Keratinocyte (primary cell): ENCODE data around the gene HPS1. TPM values are rescaled to one million over a fixed set of nuclear protein-coding genes. Genes with fewer than 3 reads are reported as not detected.

Source experiments
- DNase-seq: peaks from one replicate; pipeline ENCODE4 v3.0.0-alpha.2; 2011; ENCODE audit warnings: low read depth, missing footprints, low spot score
- FAIRE-seq: peaks from 2 replicates; lab custom pipeline; 2011; peaks lifted over from hg19 to GRCh38; lab: Jason Lieb, UNC
- H2AFZ ChIP-seq: 2 replicates; pipeline ENCODE4 v1.6.0; 2012; ENCODE audit warnings: low read length, control low read depth, inconsistent platforms; ENCODE audit not compliant: control insufficient read depth
- H3K27ac ChIP-seq: 2 replicates; pipeline ENCODE4 v1.5.1; 2011; ENCODE audit warnings: low read length; ENCODE audit not compliant: control insufficient read depth, insufficient read depth
- H3K27me3 ChIP-seq: 3 replicates; pipeline ENCODE4 v1.6.0; 2011; ENCODE audit warnings: low read length; ENCODE audit not compliant: control insufficient read depth, insufficient read depth; ENCODE audit errors: extremely low read depth
- H3K36me3 ChIP-seq, 2 experiments: 2 replicates in 1 of 2; 3 replicates in 1 of 2; pipeline ENCODE4 v1.5.1; 2011; ENCODE audit warnings: low read length in 2 of 2, mild to moderate bottlenecking in 1 of 2; ENCODE audit not compliant: control insufficient read depth in 2 of 2, insufficient read depth in 2 of 2; ENCODE audit errors: extremely low read depth in 1 of 2
- H3K4me1 ChIP-seq: 3 replicates; pipeline ENCODE4 v1.5.1; 2011; ENCODE audit warnings: low read length; ENCODE audit not compliant: control insufficient read depth, insufficient read depth; ENCODE audit errors: extremely low read depth
- H3K4me2 ChIP-seq: 3 replicates; pipeline ENCODE4 v1.6.0; 2011; ENCODE audit warnings: low read depth, low read length; ENCODE audit not compliant: control insufficient read depth, insufficient read depth; ENCODE audit errors: extremely low read depth
- H3K4me3 ChIP-seq, 3 experiments: fragments of 200-600 bp in 1 of 3; sonication (generic) in 1 of 3; 2 replicates in 2 of 3; 3 replicates in 1 of 3; pipeline ENCODE4 v1.5.1; 2011 to 2016; ENCODE audit warnings: low read length in 3 of 3, mild to moderate bottlenecking in 3 of 3, control low read depth in 2 of 3, inconsistent platforms in 1 of 3, low read depth in 1 of 3, mixed read lengths in 1 of 3, mixed run types in 1 of 3, moderate library complexity in 1 of 3; ENCODE audit not compliant: control insufficient read depth in 2 of 3, insufficient read depth in 2 of 3; ENCODE audit errors: extremely low read depth in 1 of 3
- H3K79me2 ChIP-seq: 2 replicates; pipeline ENCODE4 v1.6.0; 2012; ENCODE audit warnings: low read length; ENCODE audit not compliant: control insufficient read depth, insufficient read depth
- H3K9ac ChIP-seq: 3 replicates; pipeline ENCODE4 v1.6.0; 2011; ENCODE audit warnings: low read length; ENCODE audit not compliant: control insufficient read depth, insufficient read depth; ENCODE audit errors: extremely low read depth
- H3K9me1 ChIP-seq: 3 replicates; pipeline ENCODE4 v1.6.0; 2011; ENCODE audit warnings: low read length; ENCODE audit not compliant: control insufficient read depth, insufficient read depth; ENCODE audit errors: extremely low read depth
- H3K9me3 ChIP-seq: 2 replicates; pipeline ENCODE4 v1.5.1; 2012; ENCODE audit warnings: low read depth, low read length; ENCODE audit not compliant: control insufficient read depth
- H4K20me1 ChIP-seq: 3 replicates; pipeline ENCODE4 v1.6.0; 2011; ENCODE audit warnings: low read length; ENCODE audit not compliant: control insufficient read depth, insufficient read depth; ENCODE audit errors: extremely low read depth
- CTCF ChIP-seq, 3 experiments: IDR thresholded peaks in 1 of 3; conservative IDR thresholded peaks in 1 of 3; optimal IDR thresholded peaks in 1 of 3; 2 replicates in 2 of 3; 3 replicates in 1 of 3; pipeline versions ENCODE3 to v1.5.1; 2011; ENCODE audit warnings: low read length in 3 of 3, mild to moderate bottlenecking in 3 of 3, moderate library complexity in 2 of 3, control low read depth in 1 of 3, inconsistent platforms in 1 of 3; ENCODE audit not compliant: insufficient read depth in 2 of 3; ENCODE audit errors: extremely low read depth in 1 of 3
- EZH2 ChIP-seq: IDR thresholded peaks from one replicate; pipeline ENCODE4 v1.6.1; 2012; ENCODE audit warnings: inconsistent platforms, mild to moderate bottlenecking, low read length, moderate library complexity
- dilution Hi-C: fragments of 300-500 bp; cut with MboI; formaldehyde crosslinking; loops from one replicate; pipeline ENCODE4 v1.7.0; 2020; ENCODE audit warnings: low sequenced_read_pairs; ENCODE audit not compliant: extremely low pct_ligation_motif_present
- polyA plus RNA-seq, 5 experiments: library from polyadenylated mRNA; depleted of rRNA in 3 of 5; stranded (reverse) in 3 of 5; stranded (forward) in 1 of 5; unstranded in 1 of 5; fragments of >200 nt; gene quantifications; 1 replicate in 1 of 5; 2 replicates in 3 of 5; 3 replicates in 1 of 5; pipeline versions ENCODE4 v1.2.1 to v1.2.3, GENCODE V29; 2011 to 2012; ENCODE audit warnings: missing spikeins in 2 of 5, low read depth in 1 of 5, low replicate concordance in 1 of 5

The HPS1 gene
- polyA plus RNA-seq, 1 donor (not counting 4 experiments of a cell fraction or from before 2014, with no cell fraction given), result 39.4 TPM

GRCh38 chr10:98489561-98490481, 43.1 kb upstream of the HPS1 start:
- DNase-seq (no peak), FAIRE-seq (no peak)
- H3K36me3 ChIP-seq, result no peaks in the 10 kb centered on the region
- dilution Hi-C loops, result no loop called here
- H3K4me2 ChIP-seq, result no peak overlapping the region
- no peak overlapping the region for H2AFZ ChIP-seq
- no peak overlapping the region for H3K27ac ChIP-seq
- no peaks in the 10 kb centered on the region for H3K27me3 ChIP-seq
- no peaks in the 10 kb centered on the region for H4K20me1 ChIP-seq
- H3K79me2 ChIP-seq, result no peaks in the 10 kb centered on the region
- no peaks in the 10 kb centered on the region for H3K9me1 ChIP-seq
- TF ChIP-seq CTCF (optimal IDR thresholded peaks at IDR 0.05 in 1 of 3, IDR thresholded peaks at IDR 0.05 in 1 of 3, conservative IDR thresholded peaks at IDR 0.05 in 1 of 3; ENCODE audit: extremely low read depth in 1 of 3, insufficient read depth in 2 of 3, low read length in 3 of 3) (no peak), EZH2 (no peak)
- no peak overlapping the region for H3K4me3 ChIP-seq
- H3K9me3 ChIP-seq, result no peaks in the 10 kb centered on the region
- no peak overlapping the region for H3K9ac ChIP-seq
- no peaks in the 10 kb centered on the region for H3K4me1 ChIP-seq

- Histone ChIP-seq H3K4me1 (no peaks in the 10 kb centered on the region), H3K9me1 (no peaks in the 10 kb centered on the region), H3K27me3 (no peaks in the 10 kb centered on the region), H3K4me2 (no peak overlapping the region), H2AFZ (no peak overlapping the region), H3K36me3 (no peaks in the 10 kb centered on the region), H3K27ac (no peak overlapping the region), H3K9ac (no peak overlapping the region), H4K20me1 (no peaks in the 10 kb centered on the region), H3K4me3 (no peak overlapping the region), H3K9me3 (no peaks in the 10 kb centered on the region), H3K79me2 (no peaks in the 10 kb centered on the region)
- no peak for DNase-seq
- TF ChIP-seq CTCF (optimal IDR thresholded peaks at IDR 0.05 in 1 of 3, IDR thresholded peaks at IDR 0.05 in 1 of 3, conservative IDR thresholded peaks at IDR 0.05 in 1 of 3; ENCODE audit: extremely low read depth in 1 of 3, insufficient read depth in 2 of 3, low read length in 3 of 3), result no peak
- peak; percentile 73 for FAIRE-seq
- dilution Hi-C loops, result no loop called here
Observed at GRCh38 chr10:98488669-98489430, 42.1 kb upstream of the HPS1 start.
